Transverse colon (tissue), 4 donors: Measurements from ENCODE around the gene CAPRIN2.

Experiments used
- POLR2A ChIP-seq: fragments of 450-650 bp; IDR thresholded peaks from one replicate; pipeline ENCODE4 v1.6.1; 2016; ENCODE audit warnings: antibody characterized with exemption, mild to moderate bottlenecking, moderate library complexity
- POLR2AphosphoS5 ChIP-seq, 3 donors: sonication (generic); formaldehyde crosslinking; IDR thresholded peaks; one replicate each; pipeline ENCODE4 v1.6.1; 2016; ENCODE audit warnings: antibody characterized with exemption in 3 of 3
- TF ChIP-seq, protein P1 (sequence below), 5 experiments: fragments of 200-600 bp in 3 of 5; fragments of 450-650 bp in 2 of 5; sonication (generic) in 3 of 5; IDR thresholded peaks; 1 replicate in 2 of 5; 2 replicates in 3 of 5; pipeline ENCODE4 v1.5.1; 2016 to 2017; ENCODE audit warnings: antibody characterized with exemption in 5 of 5, inconsistent platforms in 3 of 5, mild to moderate bottlenecking in 2 of 5, moderate library complexity in 1 of 5

DNA sequence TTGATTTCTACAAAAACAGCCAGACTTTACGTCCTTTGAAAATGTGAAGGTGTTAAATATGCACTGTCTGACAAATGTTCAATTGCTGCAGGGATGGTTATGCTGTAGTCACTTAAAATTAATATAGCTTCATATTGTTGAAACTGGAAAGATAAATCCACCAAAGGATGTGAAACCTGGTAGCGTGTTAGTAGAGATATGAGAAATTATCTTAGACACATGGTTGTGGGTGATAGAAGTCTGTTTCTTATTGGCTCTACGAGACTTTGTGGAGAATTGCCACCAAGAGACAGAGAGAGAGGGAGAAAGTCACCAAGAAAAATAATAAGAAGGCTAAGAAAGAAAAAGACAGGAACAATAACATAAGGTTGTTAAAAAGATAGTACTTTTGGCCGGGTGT is 2.6 kb upstream of the CAPRIN2 start:
- TF ChIP-seq, protein P1, sequence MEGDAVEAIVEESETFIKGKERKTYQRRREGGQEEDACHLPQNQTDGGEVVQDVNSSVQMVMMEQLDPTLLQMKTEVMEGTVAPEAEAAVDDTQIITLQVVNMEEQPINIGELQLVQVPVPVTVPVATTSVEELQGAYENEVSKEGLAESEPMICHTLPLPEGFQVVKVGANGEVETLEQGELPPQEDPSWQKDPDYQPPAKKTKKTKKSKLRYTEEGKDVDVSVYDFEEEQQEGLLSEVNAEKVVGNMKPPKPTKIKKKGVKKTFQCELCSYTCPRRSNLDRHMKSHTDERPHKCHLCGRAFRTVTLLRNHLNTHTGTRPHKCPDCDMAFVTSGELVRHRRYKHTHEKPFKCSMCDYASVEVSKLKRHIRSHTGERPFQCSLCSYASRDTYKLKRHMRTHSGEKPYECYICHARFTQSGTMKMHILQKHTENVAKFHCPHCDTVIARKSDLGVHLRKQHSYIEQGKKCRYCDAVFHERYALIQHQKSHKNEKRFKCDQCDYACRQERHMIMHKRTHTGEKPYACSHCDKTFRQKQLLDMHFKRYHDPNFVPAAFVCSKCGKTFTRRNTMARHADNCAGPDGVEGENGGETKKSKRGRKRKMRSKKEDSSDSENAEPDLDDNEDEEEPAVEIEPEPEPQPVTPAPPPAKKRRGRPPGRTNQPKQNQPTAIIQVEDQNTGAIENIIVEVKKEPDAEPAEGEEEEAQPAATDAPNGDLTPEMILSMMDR (IDR thresholded peaks at IDR 0.05), result no peak
- TF ChIP-seq POLR2A (no peak), POLR2AphosphoS5 (IDR thresholded peaks at IDR 0.05) (no peak)
